Middle frontal gyrus (tissue), 1 donor: Measurements from ENCODE around the gene FAM193B.
"Not testable (repeated sequence)": the region's sequence is repeated elsewhere in the genome, so short reads cannot be mapped to it uniquely, and the experiment has no call there.

Source experiments
- DNase-seq: peaks from one replicate; pipeline ENCODE4 v3.0.0-alpha.2; 2015; ENCODE audit warnings: low spot score; ENCODE audit errors: extremely low spot score

FAM193B gene

DNA sequence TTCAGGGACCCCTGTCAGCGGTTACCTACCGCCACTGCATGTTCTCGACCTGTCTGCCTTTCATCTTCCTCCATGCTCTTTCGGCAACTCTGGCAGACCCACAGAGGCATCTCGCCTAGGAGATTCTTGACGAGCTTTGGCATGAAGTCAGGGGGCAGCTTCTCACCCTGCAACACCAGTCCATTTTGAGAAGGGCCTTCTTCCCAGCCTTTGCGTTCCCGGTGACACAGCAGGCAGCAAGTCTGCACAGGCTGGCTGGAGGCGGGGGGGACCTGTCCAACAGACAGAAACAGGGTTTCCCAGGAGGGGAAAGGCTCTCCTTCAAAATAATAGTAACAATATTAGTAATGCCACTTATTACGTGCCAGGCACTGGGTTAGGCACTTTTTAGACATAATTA, 15.5 kb downstream of the FAM193B start:
- no peak for DNase-seq

DNA sequence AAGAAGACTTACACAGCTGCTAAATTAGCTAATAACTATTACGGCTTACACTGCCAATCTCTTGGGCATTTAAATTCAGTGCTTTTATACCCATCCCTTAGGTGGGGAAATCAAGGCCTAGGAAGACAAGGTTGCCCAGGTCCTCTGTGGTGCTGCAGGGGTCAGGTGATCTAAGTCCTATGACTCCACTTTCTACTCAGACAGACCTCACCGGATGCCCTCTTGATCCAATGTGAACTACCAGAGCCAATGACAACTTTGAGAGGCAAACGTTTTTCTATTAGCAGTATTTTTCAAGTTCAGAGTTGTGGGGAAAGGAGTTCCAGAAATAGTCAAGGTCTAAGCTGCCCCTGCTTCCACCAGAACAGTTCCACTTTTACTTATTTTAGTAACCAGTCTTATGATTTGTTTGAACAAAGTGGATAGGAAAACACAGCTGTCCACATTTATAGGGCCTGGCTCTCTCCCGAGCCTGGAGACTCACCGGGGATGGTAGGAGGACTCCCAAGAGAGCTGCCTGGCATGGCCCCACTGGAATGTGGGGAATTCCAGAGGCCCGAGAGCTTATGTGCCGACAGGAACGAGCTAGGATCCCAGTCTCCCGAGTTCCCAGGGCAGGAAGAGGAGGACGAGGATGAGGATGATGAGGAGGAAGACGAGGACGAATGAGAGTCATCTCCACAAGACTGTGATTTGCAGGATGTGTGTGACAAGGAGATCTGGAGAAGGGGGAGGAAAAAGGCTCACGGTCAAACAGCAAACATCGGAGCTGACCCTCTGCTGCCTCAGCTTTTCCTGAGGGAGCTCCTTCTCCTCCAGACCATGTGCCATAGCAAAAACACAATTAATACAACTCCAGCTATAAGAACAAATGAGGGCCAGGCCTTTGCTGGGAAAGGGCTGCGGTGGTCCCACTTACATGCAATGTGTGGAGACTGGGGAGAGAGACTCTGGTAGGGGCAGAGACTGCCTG, 16.7 kb downstream of the FAM193B start:
- DNase-seq, result peak; percentile 11

DNA sequence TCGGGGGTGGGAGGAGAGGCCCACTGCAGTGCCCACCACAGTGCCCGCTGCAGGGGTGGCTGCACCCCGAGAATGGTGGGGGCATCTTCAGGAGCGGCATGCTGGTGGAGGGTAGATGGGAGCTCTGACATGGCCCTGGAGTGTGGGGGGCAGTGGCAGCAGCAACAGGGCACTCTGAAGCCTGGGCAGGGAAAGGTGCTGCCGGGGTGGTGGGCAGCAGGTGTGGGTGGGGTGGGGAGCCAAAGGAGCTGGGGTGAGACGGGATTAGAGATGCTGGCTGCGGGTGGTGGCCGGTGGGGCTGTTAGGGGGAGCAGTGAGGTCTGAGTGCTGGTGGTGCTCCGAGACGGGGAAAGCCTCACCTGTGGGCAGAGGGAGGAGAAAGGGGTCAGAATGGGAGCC, 18.0 kb downstream of the FAM193B start:
- DNase-seq, result no peak

DNA sequence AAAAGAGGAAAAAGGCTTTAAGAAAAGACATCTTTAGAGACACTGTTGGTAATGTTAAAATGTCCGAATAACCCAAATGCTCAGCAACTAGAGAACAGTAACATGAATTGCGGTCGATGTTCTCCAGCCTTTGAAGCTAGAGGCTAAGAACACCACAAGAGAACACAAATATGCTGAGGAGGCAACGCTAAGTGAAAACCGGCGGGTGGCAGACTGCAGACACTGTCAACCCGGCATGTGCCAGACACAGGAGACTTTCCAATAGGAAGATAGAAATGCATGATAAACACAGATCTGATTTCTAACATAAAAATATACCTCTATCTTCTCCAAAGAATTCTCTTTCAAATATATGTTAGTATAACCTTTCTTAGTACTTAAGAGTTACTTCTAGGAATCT, 19.2 kb downstream of the FAM193B start:
- no peak for DNase-seq

DNA sequence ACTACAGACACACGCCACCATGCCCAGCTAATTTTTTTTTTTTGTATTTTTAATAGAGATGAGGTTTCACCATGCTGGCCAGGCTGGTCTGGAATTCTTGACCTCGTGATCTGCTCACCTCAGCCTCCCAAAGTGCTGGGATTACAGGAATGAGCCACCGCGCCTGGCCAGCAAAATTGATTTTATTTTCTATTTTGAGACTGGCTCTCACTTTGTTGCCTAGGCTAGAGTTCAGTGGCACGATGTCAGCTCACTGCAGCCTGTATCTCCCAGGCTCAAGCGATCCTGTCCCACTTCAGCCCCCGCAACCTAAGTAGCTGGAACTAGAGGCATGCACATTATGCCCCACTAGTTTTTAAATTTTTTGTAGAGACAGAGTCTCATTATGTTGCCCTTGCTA, 19.9 kb downstream of the FAM193B start:
- DNase-seq, result not testable (repeated sequence)

DNA sequence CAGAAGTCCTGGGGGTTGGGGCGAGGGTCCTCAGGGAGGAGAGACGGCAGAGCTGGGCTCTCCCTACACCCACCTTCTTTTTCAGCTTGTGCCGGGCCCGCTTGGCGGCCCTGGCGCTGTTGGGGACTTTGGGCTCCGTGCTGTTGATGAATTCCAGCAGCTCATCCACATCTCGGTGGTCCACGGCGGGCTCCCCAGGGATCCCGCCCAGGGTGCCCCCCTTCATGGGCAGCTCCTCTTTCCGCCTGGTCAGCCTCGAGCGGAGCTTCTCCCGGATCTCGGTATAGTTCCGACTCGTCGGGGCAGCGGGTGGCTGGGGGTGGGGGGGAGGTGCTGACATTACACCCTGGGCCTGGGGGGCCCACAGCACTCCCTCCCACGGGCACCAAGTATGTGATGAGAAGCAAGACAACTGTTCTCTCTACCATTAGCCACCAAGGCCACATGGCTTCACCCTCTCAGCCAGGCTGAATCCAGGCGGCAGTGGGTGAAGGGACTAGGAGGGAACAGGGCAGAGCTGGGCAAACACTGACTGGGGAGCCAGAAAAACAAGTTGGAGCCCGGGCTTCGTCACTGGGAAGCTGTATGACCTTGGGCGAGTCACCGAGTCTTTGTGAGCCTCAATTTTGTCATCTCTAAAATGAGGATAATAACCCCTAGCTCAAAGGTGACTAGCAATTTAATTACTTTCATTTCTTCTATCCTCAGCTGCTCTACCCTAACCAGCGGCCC, 23.0 kb downstream of the FAM193B start:
- DNase-seq, result no peak

DNA sequence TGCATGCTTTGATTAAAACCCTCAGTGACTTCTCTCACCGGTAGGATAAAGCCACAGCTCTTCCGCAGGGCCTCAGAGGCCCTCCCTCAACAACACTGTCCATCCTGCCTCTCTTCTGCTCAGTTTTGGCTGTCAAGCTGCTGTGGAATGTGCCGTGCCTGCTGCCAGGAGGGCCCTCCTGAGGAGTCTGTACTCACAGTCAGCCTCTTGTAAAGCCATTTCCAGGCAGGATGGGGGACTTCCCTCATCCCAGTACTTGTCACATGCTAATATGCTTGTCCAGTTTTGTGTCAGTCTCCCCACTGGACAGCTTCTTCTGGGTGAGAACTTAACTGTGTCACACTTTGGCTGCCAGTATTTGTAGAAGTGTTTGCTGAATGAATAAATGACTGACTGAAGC, 23.7 kb downstream of the FAM193B start:
- DNase-seq, result no peak

DNA sequence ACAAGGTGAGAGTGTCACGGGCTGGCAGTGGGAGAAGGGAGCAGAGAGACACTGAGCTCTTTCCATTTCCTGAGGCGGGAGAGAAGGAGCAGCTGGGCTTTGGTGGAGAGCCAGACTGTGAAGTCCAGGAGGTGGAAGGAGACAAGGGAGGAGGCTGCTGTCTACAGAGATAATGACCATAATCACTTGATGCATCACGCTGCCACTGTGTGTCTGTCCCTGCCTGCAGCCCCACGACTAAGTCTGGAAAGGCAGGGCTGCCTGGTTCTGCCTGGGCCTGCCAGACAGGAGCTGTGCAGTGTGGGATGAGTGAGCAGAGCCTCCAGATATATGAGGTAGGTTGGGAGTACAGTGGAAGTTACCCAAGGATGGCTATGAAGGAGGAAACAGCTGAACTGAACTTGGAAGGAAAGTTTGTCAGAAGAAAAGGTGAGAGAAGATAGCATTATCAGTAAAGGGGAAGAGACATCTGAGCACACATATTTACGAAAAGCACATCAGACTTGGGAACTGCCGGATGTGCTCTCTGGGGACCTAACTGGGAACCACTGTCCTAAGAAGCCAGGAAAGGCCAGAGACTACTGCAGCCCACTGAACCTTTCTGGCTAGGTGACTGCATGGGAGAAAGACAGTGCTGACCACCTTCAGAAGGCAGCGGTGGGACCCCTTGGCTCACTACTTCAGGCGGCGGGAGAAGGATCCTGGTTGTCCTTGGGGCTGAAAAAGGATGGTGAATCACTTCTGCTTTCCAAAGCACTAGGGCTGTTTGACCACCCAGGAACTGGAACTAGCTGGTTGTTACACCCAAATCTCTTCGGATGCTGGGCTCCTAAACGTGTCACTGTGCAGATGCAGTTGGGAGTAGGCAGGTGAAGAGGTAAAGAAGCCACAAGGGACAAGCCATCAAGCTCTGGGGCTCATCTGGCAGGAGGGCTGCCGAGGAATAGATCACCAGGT, 24.8 kb downstream of the FAM193B start:
- no peak for DNase-seq

DNA sequence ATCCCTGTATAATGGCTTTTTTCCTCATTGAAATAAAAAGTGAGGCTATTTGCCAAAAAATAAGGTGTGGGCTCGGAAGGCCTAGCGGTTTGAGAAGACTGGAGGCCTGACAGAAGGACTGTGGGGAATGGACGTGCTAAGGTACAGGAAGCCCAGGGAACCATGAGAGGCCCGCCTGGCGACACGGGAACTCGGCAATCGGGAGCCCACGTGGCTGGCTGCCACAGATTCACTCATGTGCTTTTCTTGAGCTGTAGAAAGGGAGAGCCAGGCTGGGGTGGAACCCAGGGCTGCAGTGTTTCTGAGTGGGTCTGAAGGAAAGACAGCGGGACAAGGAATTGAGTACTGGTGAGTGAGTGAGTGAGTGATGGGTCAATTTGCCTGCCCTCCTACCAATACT, 25.7 kb downstream of the FAM193B start:
- DNase-seq, result no peak

DNA sequence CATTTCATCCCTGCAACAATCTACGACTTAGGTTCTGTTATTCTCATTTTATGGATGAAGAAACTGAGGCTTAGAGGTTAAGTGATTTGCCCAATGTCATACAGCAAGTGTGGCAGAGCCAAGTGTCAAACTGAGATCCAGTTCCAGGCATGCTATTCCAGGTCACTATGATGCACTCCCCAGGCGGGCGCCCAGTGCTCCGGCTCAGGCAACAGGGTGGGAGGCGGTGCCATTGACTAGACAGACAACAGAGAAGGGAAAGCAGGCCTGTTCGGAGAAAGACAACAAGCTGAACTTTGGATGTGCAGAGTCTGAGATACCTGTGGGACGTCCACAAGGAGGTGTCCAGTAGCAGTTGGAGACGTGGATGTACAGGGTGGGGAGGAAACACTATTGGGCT, 26.8 kb downstream of the FAM193B start:
- no peak for DNase-seq

DNA sequence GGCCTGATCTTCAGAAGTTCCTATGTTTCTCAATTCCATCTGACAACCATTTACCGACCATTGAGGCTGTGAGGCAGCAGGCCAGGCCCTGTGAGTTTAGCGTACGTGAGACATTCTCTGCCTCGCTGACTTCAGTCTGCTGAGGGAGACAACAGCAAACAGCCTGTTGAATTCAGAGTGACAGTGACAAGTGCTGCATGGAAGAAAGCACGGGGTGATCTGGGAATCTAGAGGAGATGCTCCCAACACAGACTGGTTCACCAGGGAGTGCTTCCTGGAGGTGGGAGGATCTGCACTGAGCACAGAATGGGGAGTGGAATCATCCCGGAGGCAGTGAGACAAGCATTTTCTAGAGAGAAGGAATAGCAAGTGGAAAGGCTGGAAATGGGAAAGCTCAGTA, 27.6 kb downstream of the FAM193B start:
- DNase-seq, result no peak

DNA sequence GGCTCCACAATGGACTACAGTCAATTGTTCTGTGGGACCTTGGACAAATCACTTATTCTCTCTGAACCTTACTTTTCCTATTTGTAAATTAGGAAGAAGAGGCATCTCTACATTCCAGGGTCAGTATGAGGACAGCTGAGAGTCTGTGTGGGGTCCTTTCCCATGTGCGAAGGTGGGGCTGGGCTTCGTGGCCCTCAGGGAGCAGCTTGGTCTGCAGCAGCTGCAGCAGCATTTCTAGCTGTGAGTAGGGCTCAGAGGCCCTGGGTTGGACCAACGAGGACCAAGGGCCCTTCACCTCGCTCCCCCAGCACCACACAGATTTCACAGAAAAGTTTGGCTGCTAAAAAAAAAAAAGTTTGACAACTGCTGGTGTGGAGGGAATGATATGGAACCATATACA, 28.2 kb downstream of the FAM193B start:
- no peak for DNase-seq

DNA sequence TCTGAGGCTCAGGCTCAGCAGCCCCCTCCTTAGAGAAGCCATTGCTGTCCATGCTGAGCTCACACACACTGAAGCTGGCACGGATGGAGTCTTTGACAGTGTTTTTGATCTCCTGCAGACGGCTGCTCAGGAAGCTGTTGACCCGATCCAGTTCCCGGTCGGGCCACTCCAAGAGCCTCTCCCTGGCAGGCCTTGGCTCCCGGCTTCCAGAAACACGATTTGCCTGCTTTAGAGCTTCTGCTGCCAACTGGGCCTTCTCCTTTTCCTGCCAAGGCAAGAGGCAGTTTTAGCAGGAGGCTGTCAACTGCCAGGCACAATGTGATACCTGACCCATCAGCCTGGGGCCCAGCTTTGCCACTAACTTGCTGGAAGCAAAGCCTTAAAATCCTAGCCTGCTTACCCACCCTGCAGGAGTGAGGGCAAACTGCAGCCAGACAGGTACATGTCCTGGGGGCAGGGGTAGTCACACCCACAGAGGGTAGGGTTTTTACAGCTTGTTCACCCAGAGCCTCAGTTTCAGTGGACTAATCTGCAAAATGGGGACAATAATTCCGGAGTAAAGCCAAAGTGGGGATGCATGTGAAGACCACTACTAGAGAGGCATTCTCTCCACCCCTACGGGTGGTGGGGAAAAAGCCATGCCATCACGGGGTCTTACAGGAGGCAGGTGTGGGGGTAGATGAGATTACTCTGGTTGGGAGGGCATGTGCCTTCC, 29.3 kb downstream of the FAM193B start:
- no peak for DNase-seq

DNA sequence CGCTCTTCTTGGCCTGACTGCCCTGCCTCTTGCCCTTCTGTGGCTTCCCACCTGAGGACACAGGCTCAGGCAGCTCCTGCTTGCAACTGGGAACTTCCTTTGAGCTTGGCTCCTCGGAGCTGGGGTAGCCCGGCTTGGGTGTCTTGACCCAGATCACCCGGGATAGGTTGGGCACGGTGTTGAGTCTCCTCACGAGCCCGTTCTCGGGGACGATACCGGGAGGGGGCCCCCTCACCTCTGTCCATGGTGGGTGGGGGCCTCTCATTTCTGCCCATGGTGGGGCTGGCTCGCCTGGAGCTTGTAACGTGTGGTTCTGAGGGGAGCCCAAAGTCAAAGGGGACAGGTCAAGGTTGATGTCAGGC, 29.8 kb downstream of the FAM193B start:
- no peak for DNase-seq

DNA sequence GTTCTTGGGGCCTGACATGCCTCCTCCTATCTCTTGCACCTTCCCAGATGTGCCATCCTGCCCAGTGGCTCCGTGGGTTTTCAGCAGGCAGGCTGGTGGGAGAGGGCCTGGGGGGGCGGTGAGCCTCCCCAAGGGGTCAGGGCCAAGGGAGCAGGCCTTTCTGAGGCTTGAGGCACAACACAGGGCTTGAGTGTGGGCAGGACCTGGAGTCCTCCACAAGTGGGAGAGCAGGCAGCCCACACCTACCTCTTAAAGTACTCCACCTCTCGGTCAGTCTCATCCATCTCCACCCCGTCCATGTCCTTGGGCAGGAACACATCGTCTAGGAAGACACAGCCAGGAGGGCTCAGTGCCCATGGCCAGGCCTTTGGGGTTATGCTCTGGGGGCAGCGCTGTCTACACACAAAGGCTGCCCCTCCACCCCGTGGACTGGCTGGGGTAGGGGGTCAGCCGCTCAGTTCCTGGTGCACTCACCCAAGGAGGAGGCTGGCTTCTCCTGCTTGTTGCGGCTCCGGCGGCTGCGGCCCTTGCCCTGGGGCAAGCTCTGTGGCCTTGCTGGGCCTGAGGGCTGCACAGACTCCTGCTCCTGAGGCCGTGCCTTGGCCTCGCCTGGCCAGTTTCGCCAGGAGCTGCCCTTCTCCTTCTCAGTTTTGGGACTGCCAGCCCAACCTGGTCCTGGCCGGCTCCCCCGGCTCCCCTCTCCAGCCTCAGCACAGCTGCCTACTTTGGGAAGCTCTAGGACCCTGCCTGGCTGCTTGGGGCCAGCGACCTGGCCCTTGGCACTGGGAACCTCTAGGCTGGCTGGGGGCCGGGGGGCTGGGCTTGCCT, 30.4 kb downstream of the FAM193B start:
- no peak for DNase-seq

DNA sequence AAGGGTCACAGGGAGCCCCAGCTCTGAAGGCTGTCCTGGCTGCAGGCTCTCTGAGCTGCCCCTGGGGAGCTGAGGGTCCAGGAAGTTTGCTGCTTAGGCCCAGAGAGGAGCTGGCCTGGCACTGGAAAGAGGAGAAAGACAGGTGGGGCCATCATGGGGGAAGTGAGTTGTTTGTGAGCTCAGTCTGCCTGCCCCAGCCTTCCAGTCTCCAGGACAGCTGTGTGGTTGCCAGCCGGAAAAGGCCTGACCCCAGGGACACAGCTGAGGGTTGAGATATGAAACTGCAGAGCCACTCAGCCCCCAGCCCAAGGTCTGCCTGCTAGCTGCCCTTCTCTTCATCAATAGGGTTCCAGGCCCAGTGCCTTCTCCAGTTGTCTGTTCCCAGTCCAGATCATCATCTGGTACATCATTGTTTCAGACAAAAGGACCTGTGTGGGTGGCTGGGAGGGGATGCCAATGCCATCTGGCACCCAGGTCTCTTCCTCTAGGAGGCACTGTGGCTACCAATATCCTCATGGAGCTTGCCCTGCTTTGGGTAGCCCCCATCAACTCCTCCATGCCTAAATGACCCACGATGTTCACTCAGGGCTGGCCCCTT, 33.3 kb downstream of the FAM193B start:
- DNase-seq, result no peak

DNA sequence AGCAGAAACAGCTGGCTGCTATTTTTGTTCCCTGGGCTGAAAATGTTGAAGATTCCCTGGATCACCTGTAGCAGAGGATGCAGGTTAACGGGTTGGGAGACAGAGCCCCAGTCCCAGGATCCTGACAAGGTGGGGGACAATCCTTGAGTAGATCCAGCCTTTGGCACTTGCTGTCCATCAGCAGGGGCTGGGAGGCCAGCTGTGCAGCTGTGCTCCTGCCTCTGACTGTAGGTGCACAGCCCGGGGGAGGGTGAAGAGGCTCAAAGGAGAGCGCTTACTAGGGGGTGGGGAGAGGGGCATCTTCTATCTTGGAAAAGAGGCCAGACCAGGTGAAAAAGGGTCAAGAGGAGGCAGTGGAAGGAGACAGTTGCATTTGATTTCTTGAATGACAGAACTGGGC, 34.1 kb downstream of the FAM193B start:
- no peak for DNase-seq

DNA sequence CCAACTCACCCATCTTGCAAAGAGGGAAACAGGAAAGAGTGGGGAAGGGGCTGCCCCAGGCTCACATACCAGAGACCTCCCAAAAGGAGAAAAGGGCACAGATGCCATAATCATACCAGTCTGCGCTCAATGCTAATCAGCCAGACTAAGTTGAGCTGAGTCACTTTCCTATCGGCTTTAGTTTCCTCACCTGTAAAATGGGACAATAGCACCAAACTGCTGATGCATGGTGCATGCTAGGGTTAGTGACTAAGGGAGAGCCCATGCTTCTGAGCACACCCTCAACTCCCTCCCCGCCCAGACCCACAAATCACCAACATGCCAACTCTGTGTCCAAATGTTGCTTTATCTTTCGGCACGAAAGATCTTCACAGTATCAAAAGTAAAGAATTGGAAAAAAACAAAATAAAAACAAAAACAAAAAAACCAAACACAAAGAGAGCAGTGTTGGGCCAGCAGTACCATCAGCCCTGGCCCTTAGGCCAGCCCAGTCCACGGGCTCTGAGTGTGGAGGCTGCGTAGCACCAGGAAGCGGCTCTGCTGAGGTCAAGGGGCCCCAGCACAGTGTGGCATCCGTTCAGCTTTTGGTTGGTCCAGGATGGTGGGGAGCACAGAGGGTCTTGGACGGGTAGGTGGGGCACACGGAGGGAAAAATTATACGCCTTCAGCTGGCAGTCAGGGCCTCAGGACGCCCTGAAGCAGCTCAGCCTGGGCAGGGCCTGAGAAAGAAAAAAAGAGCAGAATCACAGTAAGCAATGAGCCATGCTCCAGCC, 34.7 kb downstream of the FAM193B start:
- no peak for DNase-seq
